SK-N-SH (cell line): ENCODE data around the gene RBL2. TPM values are rescaled to one million over a fixed set of nuclear protein-coding genes. Genes with fewer than 3 reads are reported as not detected.

Source experiments
- CTCF ChIA-PET: fragments of 300-600, 350-600 bp; formaldehyde crosslinking; extraction: SDS; loops from one replicate; lab custom pipeline; 2021; lab: Yijun Ruan, JAX
- POLR2A ChIA-PET: fragments of 350-600 bp; sonication (Branson Sonifier 250); formaldehyde crosslinking; extraction: SDS; loops from one replicate; lab custom pipeline; 2020; ENCODE audit warnings: antibody characterized with exemption, inconsistent platforms; lab: Yijun Ruan, JAX
- DNase-seq: peaks from one replicate; pipeline ENCODE4 v3.0.0; 2012
- H2AFZ ChIP-seq: fragments of 200-600 bp; sonication (generic); 2 replicates; pipeline ENCODE4 v1.8.1; 2016; ENCODE audit warnings: antibody characterized with exemption, mild to moderate bottlenecking, low read depth
- H3F3A ChIP-seq: fragments of 200-600 bp; sonication (generic); replicated peaks from 2 replicates; pipeline ENCODE3; 2016; ENCODE audit warnings: antibody characterized with exemption, mild to moderate bottlenecking; ENCODE audit not compliant: insufficient read depth
- H3K27ac ChIP-seq, 2 experiments: fragments of 200-500 bp in 1 of 2; fragments of 200-600 bp in 1 of 2; sonication (Bioruptor generic) in 1 of 2; sonication (generic), shearing (Covaris generic) in 1 of 2; 2 replicates each; pipeline versions ENCODE4 v1.5.1 to v1.6.1; 2014 to 2016; ENCODE audit warnings: low read depth in 2 of 2, inconsistent platforms in 1 of 2, low read length in 1 of 2, mild to moderate bottlenecking in 1 of 2, mixed read lengths in 1 of 2
- H3K27me3 ChIP-seq: fragments of 200-600 bp; sonication (generic), shearing (Covaris generic); 2 replicates; pipeline ENCODE4 v1.6.1; 2016; ENCODE audit warnings: mixed run types; ENCODE audit not compliant: insufficient read depth
- H3K36me3 ChIP-seq, 2 experiments: fragments of 200-500 bp in 1 of 2; fragments of 200-600 bp in 1 of 2; sonication (Bioruptor generic) in 1 of 2; sonication (generic) in 1 of 2; replicated peaks in 1 of 2; 2 replicates each; pipeline versions ENCODE3 to v1.5.1; 2014 to 2016; ENCODE audit warnings: low read length in 1 of 2, mild to moderate bottlenecking in 1 of 2; ENCODE audit not compliant: insufficient read depth in 2 of 2, control insufficient read depth in 1 of 2
- H3K4me1 ChIP-seq, 2 experiments: fragments of 200-500 bp in 1 of 2; fragments of 200-600 bp in 1 of 2; sonication (Bioruptor generic) in 1 of 2; sonication (generic), shearing (Covaris generic) in 1 of 2; 2 replicates each; pipeline versions ENCODE4 v1.5.1 to v1.6.1; 2014 to 2016; ENCODE audit warnings: low read depth in 1 of 2, low read length in 1 of 2, mixed run types in 1 of 2; ENCODE audit not compliant: insufficient read depth in 2 of 2, control insufficient read depth in 1 of 2
- H3K4me2 ChIP-seq: fragments of 200-600 bp; sonication (generic), shearing (Covaris generic); 2 replicates; pipeline ENCODE4 v1.6.1; 2017; ENCODE audit warnings: mixed run types
- H3K4me3 ChIP-seq, 2 experiments: fragments of 200-500 bp in 1 of 2; fragments of 200-600 bp in 1 of 2; sonication (Bioruptor generic) in 1 of 2; sonication (generic), shearing (Covaris generic) in 1 of 2; 2 replicates each; pipeline versions ENCODE4 v1.5.1 to v1.8.1; 2014 to 2016; ENCODE audit warnings: low read depth in 2 of 2, inconsistent platforms in 1 of 2, low read length in 1 of 2, mild to moderate bottlenecking in 1 of 2, mixed read lengths in 1 of 2, moderate library complexity in 1 of 2
- H3K79me2 ChIP-seq: fragments of 200-600 bp; sonication (generic); 2 replicates; pipeline ENCODE4 v1.8.1; 2017; ENCODE audit warnings: mild to moderate bottlenecking; ENCODE audit not compliant: insufficient read depth
- H3K9ac ChIP-seq: fragments of 200-600 bp; sonication (generic); 2 replicates; pipeline ENCODE4 v1.6.1; 2017; ENCODE audit warnings: mixed run types
- H3K9me2 ChIP-seq: fragments of 200-600 bp; sonication (generic); 2 replicates; pipeline ENCODE4 v1.6.1; 2017; ENCODE audit warnings: mixed run types
- H3K9me3 ChIP-seq: fragments of 200-600 bp; sonication (generic); 2 replicates; pipeline ENCODE4 v1.6.1; 2017; ENCODE audit warnings: mixed run types, mild to moderate bottlenecking, moderate library complexity
- H4K20me1 ChIP-seq: fragments of 200-600 bp; sonication (generic); 2 replicates; pipeline ENCODE4 v1.6.1; 2017; ENCODE audit warnings: mild to moderate bottlenecking, mixed run types; ENCODE audit not compliant: insufficient read depth
- CHD2 ChIP-seq: fragments of 150-350 bp; IDR thresholded peaks from 2 replicates; pipeline ENCODE4 v1.6.1; 2018; ENCODE audit warnings: low read length; ENCODE audit not compliant: partially characterized antibody
- EP300 ChIP-seq, 2 experiments: IDR thresholded peaks; 2 replicates each; pipeline versions ENCODE4 v1.4.0 to v1.6.1; 2012; ENCODE audit warnings: borderline replicate concordance in 1 of 2, low read depth in 1 of 2, low read length in 1 of 2
- EZH2phosphoT487 ChIP-seq: fragments of 200-600 bp; sonication (generic); IDR thresholded peaks from 2 replicates; pipeline ENCODE4 v1.6.1; 2017; ENCODE audit warnings: low read depth, mixed run types, mild to moderate bottlenecking, antibody characterized with exemption, moderate library complexity, borderline replicate concordance
- FOSL2 ChIP-seq: IDR thresholded peaks from 2 replicates; pipeline ENCODE4 v1.4.0; 2012; ENCODE audit warnings: low read depth, mild to moderate bottlenecking, moderate library complexity, borderline replicate concordance
- FOXM1 ChIP-seq: IDR thresholded peaks from 2 replicates; pipeline ENCODE4 v1.4.0; 2012; ENCODE audit warnings: low read depth, mild to moderate bottlenecking
- GATA2 ChIP-seq: sonication (generic); formaldehyde crosslinking; IDR thresholded peaks from 2 replicates; pipeline ENCODE4 v1.5.0; 2020; ENCODE audit warnings: mild to moderate bottlenecking, missing genetic modification reagents
- JUND ChIP-seq: IDR thresholded peaks from 2 replicates; pipeline ENCODE4 v1.4.0; 2012
- MAX ChIP-seq: IDR thresholded peaks from 2 replicates; pipeline ENCODE4 v1.4.0; 2012; ENCODE audit warnings: low read depth
- MEF2A ChIP-seq: IDR thresholded peaks from 2 replicates; pipeline ENCODE4 v1.4.0; 2012; ENCODE audit warnings: low read depth, borderline replicate concordance
- PBX3 ChIP-seq: IDR thresholded peaks from 2 replicates; pipeline ENCODE4; 2012
- POLR2AphosphoS5 ChIP-seq: IDR thresholded peaks from 2 replicates; pipeline ENCODE4 v1.6.1; 2012; ENCODE audit warnings: low read depth, low read length
- TAF1 ChIP-seq: IDR thresholded peaks from 2 replicates; pipeline ENCODE4 v1.6.1; 2012; ENCODE audit warnings: low read depth, mild to moderate bottlenecking, low read length, moderate library complexity, borderline replicate concordance
- TCF12 ChIP-seq: IDR thresholded peaks from 2 replicates; pipeline ENCODE4 v1.4.0; 2012
- USF1 ChIP-seq: IDR thresholded peaks from 2 replicates; pipeline ENCODE4 v1.4.0; 2012; ENCODE audit warnings: low read depth, borderline replicate concordance
- USF2 ChIP-seq: fragments of 150-350 bp; IDR thresholded peaks from 2 replicates; pipeline ENCODE4 v1.6.1; 2017; ENCODE audit warnings: antibody characterized with exemption, low read length, low read depth, borderline replicate concordance
- YY1 ChIP-seq: IDR thresholded peaks from 2 replicates; pipeline ENCODE4 v1.4.0; 2012; ENCODE audit warnings: low read depth, mild to moderate bottlenecking
- ZBTB33 ChIP-seq: IDR thresholded peaks from 2 replicates; pipeline ENCODE4 v1.4.0; 2012; ENCODE audit warnings: low read depth, borderline replicate concordance
- WGBS: methylation state at CpG from one replicate; pipeline ENCODE4 v1.1.6; 2017; ENCODE audit warnings: low lambda C conversion rate; 5-methylcytosine and 5-hydroxymethylcytosine counted together
- polyA plus RNA-seq, 3 experiments: library from polyadenylated mRNA; depleted of rRNA; stranded (reverse); fragments of >200 nt; gene quantifications; 2 replicates each; pipeline ENCODE4 v1.2.3, GENCODE V29; 2012

Gene RBL2
- polyA plus RNA-seq, 1 of the 3 experiments (the other 2 are of a cell fraction) = 28.0 TPM

GRCh38 chr16:53530046-53530445 lies 95.8 kb downstream of the RBL2 start:
- Histone ChIP-seq H3K9ac (no peak overlapping the region), H3K4me2 (no peak overlapping the region), H3K27ac (no peak overlapping the region), H3K4me3 (no peak overlapping the region), H3F3A (no peaks in the 10 kb centered on the region), H3K27me3 (no peaks in the 10 kb centered on the region; the same call in 1 of the 2 replicates), H2AFZ (no peak overlapping the region), H3K4me1 (peaks cover 0 to 14% of the 10 kb centered on the region in 2 experiments; a peak in 1 of 4 replicates), H3K9me3 (no peaks in the 10 kb centered on the region), H3K79me2 (no peaks in the 10 kb centered on the region), H3K36me3 (no peaks in the 10 kb centered on the region), H3K9me2 (no peaks in the 10 kb centered on the region), H4K20me1 (no peaks in the 10 kb centered on the region)
- WGBS = 24% methylated on average over 8 of the region's 10 CpGs
- no peak for TF ChIP-seq EP300 (IDR thresholded peaks at IDR 0.05; ENCODE audit: borderline replicate concordance in 1 of 2, low read depth in 1 of 2, low read length in 1 of 2)
- TF ChIP-seq FOXM1 = no peak
- TF ChIP-seq EZH2phosphoT487 = no peak
- no peak for TF ChIP-seq MEF2A
- no peak for TF ChIP-seq FOSL2
- no peak for TF ChIP-seq MAX
- no peak for TF ChIP-seq CHD2
- no peak for TF ChIP-seq ZBTB33
- TF ChIP-seq GATA2 (CRISPR knock-in tag) = no peak
- TF ChIP-seq TCF12 = no peak
- no peak for TF ChIP-seq PBX3
- CTCF ChIA-PET = interaction anchor here (0.9 to 5.4 kb wide), 5 partner anchors 14 to 20 kb away, joined by 3 to 26 read pairs (median 5); no protein-coding TSS in a partner anchor
- peak; percentile 61 for DNase-seq
- POLR2A ChIA-PET = no interaction called here

- ChIA-PET CTCF (interaction anchor here (1.2 to 5.4 kb wide), 3 partner anchors 14 to 21 kb away, joined by 3 to 26 read pairs (median 5); no protein-coding TSS in a partner anchor), POLR2A (interaction anchor here (0.6 kb wide), 1 partner anchor 222 kb away, joined by 4 read pairs; no protein-coding TSS in a partner anchor)
- H3K9me3 ChIP-seq = no peaks in the 10 kb centered on the region
- H3K9ac ChIP-seq = no peak overlapping the region
- H3K4me2 ChIP-seq = no peak overlapping the region
- no peaks in the 10 kb centered on the region for H3K36me3 ChIP-seq
- H4K20me1 ChIP-seq = no peaks in the 10 kb centered on the region
- no peak for DNase-seq
- peaks cover 0 to 14% of the 10 kb centered on the region in 2 experiments; a peak in 1 of 4 replicates for H3K4me1 ChIP-seq
- H3K27me3 ChIP-seq = no peaks in the 10 kb centered on the region; the same call in 1 of the 2 replicates
- H3K27ac ChIP-seq = no peak overlapping the region
- H3K79me2 ChIP-seq = no peaks in the 10 kb centered on the region
- no peaks in the 10 kb centered on the region for H3F3A ChIP-seq
- no peak overlapping the region for H2AFZ ChIP-seq
- no peaks in the 10 kb centered on the region for H3K9me2 ChIP-seq
- no peak overlapping the region for H3K4me3 ChIP-seq
- WGBS = 50% methylated on average over 1 of the region's 1 CpG
- TF ChIP-seq FOXM1 (no peak), MEF2A (no peak), MAX (no peak), JUND (no peak), CHD2 (no peak), USF1 (no peak), TAF1 (no peak), GATA2 (CRISPR knock-in tag) (no peak), PBX3 (no peak), YY1 (no peak), POLR2AphosphoS5 (no peak), USF2 (no peak), TCF12 (no peak)
Observed at GRCh38 chr16:53530741-53531140, 96.5 kb downstream of the RBL2 start.
